ENCODE data around the gene PLA2G12A. TPM values are rescaled to one million over a fixed set of nuclear protein-coding genes. Genes with fewer than 3 reads are reported as not detected.

PLA2G12A gene
- 15.4 TPM for polyA plus RNA-seq (2012; ENCODE audit: missing spikeins)

DNA sequence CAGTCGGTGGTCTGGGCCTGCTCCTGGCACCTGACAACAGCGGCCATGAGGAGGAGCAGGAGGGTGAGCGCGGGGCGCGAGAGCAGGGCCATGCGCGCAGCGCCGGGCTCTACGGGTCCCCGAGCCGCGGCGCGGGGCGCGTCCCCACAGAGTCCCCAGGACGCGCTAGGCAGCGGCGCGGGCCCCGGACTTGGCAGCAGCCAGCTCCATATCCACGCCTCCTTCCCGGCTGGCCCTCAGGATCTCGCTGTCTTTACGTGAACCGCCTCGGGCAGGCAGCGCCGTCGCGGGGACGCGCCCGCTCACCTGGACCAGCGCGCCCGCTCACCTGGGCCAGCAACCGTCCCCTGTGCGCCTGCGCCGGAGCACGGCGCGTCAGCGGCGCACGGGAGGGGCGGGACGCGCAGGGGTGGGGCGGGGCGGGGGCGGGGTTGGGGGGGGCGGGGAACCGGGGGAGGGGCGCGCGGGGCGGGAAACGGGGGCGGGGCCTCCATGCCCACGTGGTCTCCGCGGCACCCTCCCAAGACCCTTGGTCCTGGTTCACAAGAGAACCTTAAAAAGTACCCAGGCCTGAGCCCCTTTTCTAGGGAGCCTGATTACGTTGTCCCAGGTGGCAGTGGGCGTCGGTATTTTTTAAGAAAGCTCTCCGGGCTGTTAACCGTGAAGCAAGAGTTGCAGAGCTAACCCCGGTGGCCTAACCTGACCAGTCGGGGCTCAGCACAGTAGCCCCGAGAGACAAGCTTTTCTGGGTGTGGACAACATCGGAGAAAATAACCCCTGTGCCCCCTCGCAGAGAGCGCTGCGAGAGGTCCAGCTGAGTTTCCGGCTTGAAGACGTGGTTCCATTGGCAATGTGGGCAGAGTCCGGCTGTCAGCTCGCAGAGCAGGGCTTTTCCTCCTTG, at the start of gene PLA2G12A:
Gene PLA2G12A (minus strand): TSS at position 353 of the 901 bp plus-strand sequence. CDS start 261 bp downstream, at position 92.
- no peak for TF ChIP-seq TAF1 (IDR thresholded peaks at IDR 0.05; ENCODE audit: borderline replicate concordance, low read depth, low read length)
- peak; percentile 59; the same call in 1 of the 2 replicates for TF ChIP-seq POLR2A (IDR thresholded peaks at IDR 0.05; ENCODE audit: low read depth, low read length)
- TF ChIP-seq POLR2AphosphoS5 (IDR thresholded peaks at IDR 0.05; ENCODE audit: low read depth, low read length), result peak; percentile 41; the same call in 1 of the 2 replicates
- FAIRE-seq, result peak; percentile 64

DNA sequence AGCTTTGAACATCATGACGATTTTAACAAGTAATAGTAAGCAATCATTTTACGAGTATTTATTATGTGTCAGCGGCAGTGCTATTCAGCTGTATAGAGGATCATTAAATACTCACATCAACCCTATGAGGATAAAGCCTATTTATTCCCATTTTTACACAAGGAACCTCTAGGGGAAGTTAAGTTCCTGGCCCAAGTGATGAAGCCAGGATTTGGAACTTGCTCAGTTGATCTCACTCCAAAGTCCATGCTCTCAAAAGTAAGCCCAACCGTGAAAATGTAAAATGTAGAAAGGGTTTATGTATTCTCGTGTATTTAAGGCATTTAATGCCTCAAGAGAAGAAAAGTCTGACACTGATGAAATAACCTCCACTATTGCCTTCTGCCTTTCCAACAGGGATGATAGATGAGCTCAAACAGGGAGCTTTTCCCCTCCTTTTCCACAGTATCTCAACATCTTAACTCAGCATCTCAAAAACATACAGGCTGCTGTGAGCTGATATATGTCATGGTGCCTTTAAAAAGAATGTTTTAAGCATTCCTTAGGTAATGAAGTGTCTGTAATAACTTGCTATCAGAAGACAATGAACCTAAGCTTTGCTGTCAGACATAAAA, 35.0 kb upstream of the PLA2G12A start:
- DNase-seq (ENCODE audit: insufficient read length), result no peak
- TF ChIP-seq TAF1 (IDR thresholded peaks at IDR 0.05; ENCODE audit: borderline replicate concordance, low read depth, low read length), result no peak
- FAIRE-seq, result no peak

More for the DNA sequence above, at the start of gene PLA2G12A:
- DNase-seq (ENCODE audit: insufficient read length), result peak; percentile 76

DNA sequence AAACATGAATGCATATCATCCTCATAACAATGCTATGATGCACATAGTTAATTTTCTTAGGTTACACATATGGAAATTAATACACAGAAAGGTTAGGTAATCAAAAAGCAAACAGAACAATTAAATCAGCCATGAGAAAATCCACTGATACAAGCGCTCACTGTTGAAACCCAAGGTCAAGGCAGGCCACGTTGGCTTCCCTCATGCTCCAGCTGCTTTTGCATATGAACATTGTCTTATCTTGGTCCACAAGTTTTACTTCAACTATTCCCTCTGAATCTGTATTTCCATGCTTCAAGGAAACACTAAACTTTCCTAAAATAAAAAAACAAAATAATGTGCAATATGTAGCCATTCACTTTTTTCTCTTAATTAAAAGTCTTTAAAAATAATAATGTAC, 34.5 kb upstream of the PLA2G12A start:
- DNase-seq (ENCODE audit: insufficient read length) (no peak), FAIRE-seq (no peak)
- no peak for TF ChIP-seq POLR2AphosphoS5 (IDR thresholded peaks at IDR 0.05; ENCODE audit: low read depth, low read length)
- TF ChIP-seq POLR2A (IDR thresholded peaks at IDR 0.05; ENCODE audit: low read depth, low read length), result no peak
- TF ChIP-seq TAF1 (IDR thresholded peaks at IDR 0.05; ENCODE audit: borderline replicate concordance, low read depth, low read length), result no peak

DNA sequence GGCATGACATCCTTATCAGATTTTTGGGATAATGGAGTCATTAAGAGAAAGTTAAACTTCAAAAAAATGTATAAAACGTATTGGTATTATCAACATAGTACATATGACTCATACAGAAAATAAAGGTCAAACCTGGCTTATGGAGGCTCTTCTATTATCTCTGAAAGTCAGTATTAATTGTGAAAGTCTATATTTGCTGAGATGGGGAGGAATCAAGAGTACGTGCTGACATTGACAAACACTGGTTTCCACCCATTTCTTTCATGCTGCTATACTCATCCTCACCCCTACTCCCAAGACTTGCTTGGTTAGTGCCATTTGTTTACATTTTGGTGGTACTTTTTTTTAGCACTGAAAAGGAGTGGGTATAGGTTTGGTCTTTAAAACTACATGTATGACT, 30.8 kb upstream of the PLA2G12A start:
- DNase-seq (ENCODE audit: insufficient read length), result no peak
- TF ChIP-seq POLR2A (IDR thresholded peaks at IDR 0.05; ENCODE audit: low read depth, low read length) (no peak), POLR2AphosphoS5 (IDR thresholded peaks at IDR 0.05; ENCODE audit: low read depth, low read length) (no peak), TAF1 (IDR thresholded peaks at IDR 0.05; ENCODE audit: borderline replicate concordance, low read depth, low read length) (no peak)
- FAIRE-seq, result no peak

DNA sequence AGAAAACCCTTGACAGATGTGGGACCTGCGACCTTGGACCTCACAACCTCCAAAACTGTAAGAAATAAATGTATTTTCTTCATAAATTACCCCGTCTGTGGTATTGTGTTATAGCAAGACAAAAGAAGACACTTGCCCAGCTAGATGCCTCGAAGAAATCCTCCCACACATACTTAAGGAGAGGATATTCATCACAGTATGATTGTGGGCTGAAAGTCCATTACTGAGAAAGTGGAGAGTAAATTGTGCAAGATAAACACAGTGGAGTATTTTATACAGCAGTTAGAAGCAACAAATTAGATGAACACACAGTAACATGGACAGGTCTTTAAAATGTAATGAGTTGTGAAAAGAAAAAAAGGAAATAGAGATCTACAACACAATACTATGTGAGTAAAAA, 25.8 kb upstream of the PLA2G12A start:
- FAIRE-seq (no peak), DNase-seq (ENCODE audit: insufficient read length) (no peak)
- TF ChIP-seq POLR2A (IDR thresholded peaks at IDR 0.05; ENCODE audit: low read depth, low read length), result no peak
- no peak for TF ChIP-seq POLR2AphosphoS5 (IDR thresholded peaks at IDR 0.05; ENCODE audit: low read depth, low read length)
- TF ChIP-seq TAF1 (IDR thresholded peaks at IDR 0.05; ENCODE audit: borderline replicate concordance, low read depth, low read length), result no peak

DNA sequence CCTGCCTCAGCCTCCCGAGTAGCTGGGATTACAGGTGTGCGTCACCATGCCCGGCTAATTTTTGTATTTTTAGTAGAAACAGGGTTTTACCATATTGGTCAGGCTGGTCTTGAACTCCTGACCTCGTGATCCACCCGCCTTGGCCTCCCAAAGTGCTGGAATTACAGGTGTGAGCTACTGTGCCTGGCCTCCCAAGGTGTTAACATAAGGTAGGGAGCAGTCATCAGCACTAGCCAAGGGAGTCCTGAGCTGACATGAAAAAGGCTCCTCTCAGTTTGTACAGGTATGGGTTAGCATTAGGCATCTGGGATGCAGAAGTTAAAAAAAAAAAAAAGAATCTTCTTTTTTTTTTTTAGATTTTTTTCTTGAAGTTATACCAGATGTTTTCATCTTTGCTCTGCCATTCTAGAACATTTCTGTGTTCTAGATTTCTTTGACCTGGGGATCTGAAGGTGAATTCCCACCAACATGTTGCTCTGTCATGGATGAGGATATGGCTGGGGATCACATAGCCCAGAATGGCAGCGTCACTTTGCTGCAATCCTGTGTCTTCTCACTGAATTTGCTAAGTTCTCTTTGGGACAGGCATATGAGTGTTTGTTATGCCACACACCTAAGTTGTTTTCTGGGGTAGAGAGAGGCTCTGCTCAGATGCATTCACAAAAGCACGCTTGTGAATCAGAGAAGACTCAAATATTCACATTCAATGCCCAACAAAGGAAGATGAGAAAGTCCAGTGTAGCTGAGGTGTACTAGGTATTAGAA, 24.4 kb upstream of the PLA2G12A start:
- no peak for FAIRE-seq
- no peak for DNase-seq (ENCODE audit: insufficient read length)
- TF ChIP-seq POLR2AphosphoS5 (IDR thresholded peaks at IDR 0.05; ENCODE audit: low read depth, low read length) (no peak), TAF1 (IDR thresholded peaks at IDR 0.05; ENCODE audit: borderline replicate concordance, low read depth, low read length) (no peak), POLR2A (IDR thresholded peaks at IDR 0.05; ENCODE audit: low read depth, low read length) (no peak)

DNA sequence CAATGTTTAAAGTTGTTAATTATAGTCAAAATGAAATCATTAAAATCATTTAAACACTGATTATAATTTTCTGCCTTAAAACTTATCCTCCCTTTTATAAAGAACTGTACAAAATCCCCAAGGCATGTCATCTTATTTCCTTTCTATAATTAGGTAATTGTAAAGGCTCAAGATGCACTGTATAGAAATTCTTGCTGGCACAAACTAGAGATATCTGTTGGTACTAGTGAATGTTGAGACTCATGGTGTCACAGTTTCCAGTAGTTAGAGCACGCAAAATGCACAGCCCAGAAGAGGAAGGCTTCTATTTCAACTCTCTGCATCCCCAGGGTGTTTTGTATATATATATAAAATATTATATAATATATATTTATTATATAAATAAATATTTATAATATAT, 22.7 kb upstream of the PLA2G12A start:
- TF ChIP-seq TAF1 (IDR thresholded peaks at IDR 0.05; ENCODE audit: borderline replicate concordance, low read depth, low read length) (no peak), POLR2AphosphoS5 (IDR thresholded peaks at IDR 0.05; ENCODE audit: low read depth, low read length) (no peak), POLR2A (IDR thresholded peaks at IDR 0.05; ENCODE audit: low read depth, low read length) (no peak)
- no peak for FAIRE-seq
- DNase-seq (ENCODE audit: insufficient read length), result no peak

DNA sequence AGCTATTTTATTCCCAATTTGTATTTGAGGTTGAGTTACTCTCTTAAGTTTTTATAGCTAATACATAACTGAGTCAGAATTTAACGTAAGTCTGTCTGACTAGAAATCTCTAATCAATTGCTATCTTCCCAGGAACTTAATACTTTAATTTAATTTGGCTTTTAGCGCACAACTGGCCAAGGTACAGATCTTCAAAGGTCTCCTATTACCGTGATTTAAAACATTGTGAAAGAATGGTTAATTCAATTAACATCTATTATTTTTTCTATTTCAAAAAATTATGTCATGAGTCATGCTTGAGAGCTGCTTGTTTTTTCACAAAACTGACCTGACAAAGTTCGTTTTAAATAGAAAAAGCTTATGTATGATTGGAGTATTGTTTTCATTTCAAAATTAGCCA, 22.0 kb upstream of the PLA2G12A start:
- TF ChIP-seq TAF1 (IDR thresholded peaks at IDR 0.05; ENCODE audit: borderline replicate concordance, low read depth, low read length), result no peak
- DNase-seq (ENCODE audit: insufficient read length), result no peak
- no peak for FAIRE-seq

DNA sequence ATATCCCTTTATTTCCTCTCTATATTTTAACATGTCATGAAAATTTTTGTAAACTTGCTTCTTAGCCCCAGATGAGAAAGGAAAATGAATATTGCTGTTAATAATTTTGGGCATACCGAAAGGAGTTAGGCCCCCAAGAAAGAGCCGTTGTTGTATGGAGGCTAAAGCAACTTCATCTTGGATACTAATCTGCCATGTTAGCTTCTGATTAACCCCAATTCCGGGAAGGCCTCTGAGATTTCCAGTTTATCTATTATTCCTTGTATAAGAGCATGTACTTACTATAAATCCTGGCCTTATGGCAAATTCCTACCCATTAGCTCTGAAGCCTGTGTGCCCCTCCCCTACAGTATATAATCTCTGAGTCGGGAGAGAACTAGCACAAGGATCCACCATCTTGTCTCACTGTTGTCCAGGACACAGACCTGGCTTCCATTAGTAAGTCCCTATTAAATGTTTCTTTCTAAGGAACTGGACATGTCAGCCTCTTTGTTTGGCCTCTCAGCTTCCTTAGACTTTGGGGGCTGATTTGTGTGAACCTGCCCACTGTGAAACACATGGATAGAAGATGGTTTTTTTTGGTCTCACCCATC, 20.9 kb upstream of the PLA2G12A start:
- FAIRE-seq (no peak), DNase-seq (ENCODE audit: insufficient read length) (no peak)
- TF ChIP-seq POLR2AphosphoS5 (IDR thresholded peaks at IDR 0.05; ENCODE audit: low read depth, low read length) (no peak), POLR2A (IDR thresholded peaks at IDR 0.05; ENCODE audit: low read depth, low read length) (no peak), TAF1 (IDR thresholded peaks at IDR 0.05; ENCODE audit: borderline replicate concordance, low read depth, low read length) (no peak)

DNA sequence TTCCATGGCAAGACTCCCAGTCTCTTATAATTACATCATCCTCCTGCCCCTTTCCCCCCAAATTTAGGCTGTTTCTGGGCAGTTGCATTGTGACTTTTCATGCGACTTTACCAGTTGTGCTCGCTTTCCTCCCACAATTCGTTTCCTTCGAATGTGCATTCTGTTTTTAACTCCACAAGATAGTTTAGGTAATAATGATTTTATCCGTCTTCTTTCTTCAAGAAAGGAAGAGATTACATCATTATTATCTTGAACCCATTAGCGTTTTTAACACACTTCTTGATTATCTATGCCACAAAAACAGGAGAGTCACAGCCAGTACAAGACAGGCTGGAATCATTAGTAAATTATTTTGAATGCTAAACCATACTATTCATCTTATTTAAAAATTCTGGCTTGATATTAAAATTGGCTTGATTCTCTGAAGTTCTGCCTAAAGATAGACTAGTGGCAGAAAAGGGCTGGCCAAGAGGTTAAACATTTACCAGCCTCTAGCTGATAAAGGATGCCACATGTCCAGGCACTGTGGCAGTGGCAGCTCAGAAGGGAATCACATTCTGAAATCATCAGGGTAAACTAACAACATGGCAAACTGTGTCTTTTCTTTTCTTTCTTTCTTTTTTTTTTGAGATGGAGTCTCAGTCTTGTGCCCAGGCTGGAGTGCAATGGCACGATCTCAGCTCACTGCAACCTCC, 19.7 kb upstream of the PLA2G12A start:
- DNase-seq (ENCODE audit: insufficient read length) (no peak), FAIRE-seq (no peak)
- TF ChIP-seq TAF1 (IDR thresholded peaks at IDR 0.05; ENCODE audit: borderline replicate concordance, low read depth, low read length) (no peak), POLR2AphosphoS5 (IDR thresholded peaks at IDR 0.05; ENCODE audit: low read depth, low read length) (no peak), POLR2A (IDR thresholded peaks at IDR 0.05; ENCODE audit: low read depth, low read length) (no peak)

DNA sequence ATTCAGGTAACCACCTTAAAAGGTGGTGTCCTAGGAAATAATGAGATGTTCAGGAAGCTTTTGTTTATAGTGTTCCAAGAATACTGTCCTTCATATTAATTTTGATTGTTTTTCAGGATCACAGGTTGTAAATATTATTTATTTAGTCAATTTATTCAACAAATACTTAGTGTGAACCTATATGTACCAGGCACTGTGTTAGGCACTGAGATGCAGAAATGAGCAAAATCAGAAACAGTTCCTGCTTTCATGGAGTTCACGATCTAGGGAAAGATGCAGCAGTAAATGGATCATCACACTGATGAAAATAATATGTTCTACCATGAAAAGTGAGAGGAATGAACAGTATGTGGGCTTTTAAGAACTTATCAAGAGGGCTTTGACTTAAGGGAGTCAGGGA, 18.2 kb upstream of the PLA2G12A start:
- no peak for DNase-seq (ENCODE audit: insufficient read length)
- FAIRE-seq, result no peak
- no peak for TF ChIP-seq POLR2A (IDR thresholded peaks at IDR 0.05; ENCODE audit: low read depth, low read length)
- TF ChIP-seq TAF1 (IDR thresholded peaks at IDR 0.05; ENCODE audit: borderline replicate concordance, low read depth, low read length), result no peak
- no peak for TF ChIP-seq POLR2AphosphoS5 (IDR thresholded peaks at IDR 0.05; ENCODE audit: low read depth, low read length)
